Mononuclear cell (primary cell): ENCODE results near the gene GKAP1. TPM values are rescaled to one million over a fixed set of nuclear protein-coding genes. Genes with fewer than 3 reads are reported as not detected.
"Not testable (repeated sequence)": the region's sequence is repeated elsewhere in the genome, so short reads cannot be mapped to it uniquely, and the experiment has no call there.

Experiments
- H3K27me3 ChIP-seq: 2 replicates; pipeline ENCODE4 v1.6.0; 2011; ENCODE audit warnings: low read length, control low read depth; ENCODE audit not compliant: insufficient read depth
- H3K4me1 ChIP-seq: 2 replicates; pipeline ENCODE4 v1.5.1; 2011; ENCODE audit warnings: mild to moderate bottlenecking, low read length, control low read depth; ENCODE audit not compliant: insufficient read depth
- H3K4me3 ChIP-seq: 2 replicates; pipeline ENCODE4 v1.5.1; 2011; ENCODE audit warnings: mild to moderate bottlenecking, low read length, moderate library complexity
- H3K9me3 ChIP-seq: 2 replicates; pipeline ENCODE4 v1.5.1; 2011; ENCODE audit warnings: low read depth, mild to moderate bottlenecking, control low read depth, low read length
- total RNA-seq: library from RNA; depleted of rRNA; stranded (reverse); fragments of >200 nt; gene quantifications from one replicate; pipeline ENCODE4 v1.2.3, GENCODE V29; 2012

Gene GKAP1
- total RNA-seq, 1 donor: 8.0 TPM

GRCh38 chr9:83707768-83708514, 109.6 kb downstream of the GKAP1 start, which contains the start of gene UBQLN1:
UBQLN1 (minus strand) TSS chr9:83707958; CDS start chr9:83707679, 279 bp downstream.
- Histone ChIP-seq H3K27me3 (no peaks in the 10 kb centered on the region), H3K4me1 (peaks cover 32% of the 10 kb centered on the region), H3K9me3 (no peaks in the 10 kb centered on the region), H3K4me3 (peak within 1 kb of the TSS; percentile 90)

DNA sequence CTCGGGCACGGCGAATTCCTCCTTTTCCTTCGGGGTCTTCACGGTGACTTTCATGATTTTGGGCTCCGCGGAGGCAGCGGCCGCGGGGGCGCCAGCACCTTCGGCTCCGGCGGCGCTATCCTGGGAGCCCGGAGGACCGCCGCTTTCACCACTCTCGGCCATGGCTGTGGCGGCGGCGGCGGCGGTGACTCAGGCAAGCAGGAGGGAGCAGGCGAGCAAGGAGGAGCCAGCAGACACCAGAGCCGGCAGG, 110.1 kb downstream of the GKAP1 start:
- H3K27me3 ChIP-seq: no peaks in the 10 kb centered on the region
- peaks cover 32% of the 10 kb centered on the region for H3K4me1 ChIP-seq
- H3K9me3 ChIP-seq: no peaks in the 10 kb centered on the region
- H3K4me3 ChIP-seq: peak overlapping the region; percentile 90

- Histone ChIP-seq H3K4me1 (peaks cover 34% of the 10 kb centered on the region), H3K4me3 (peak overlapping the region; percentile 90), H3K27me3 (no peaks in the 10 kb centered on the region), H3K9me3 (no peaks in the 10 kb centered on the region)
Measured at GRCh38 chr9:83706676-83707517, 110.7 kb downstream of the GKAP1 start.

DNA sequence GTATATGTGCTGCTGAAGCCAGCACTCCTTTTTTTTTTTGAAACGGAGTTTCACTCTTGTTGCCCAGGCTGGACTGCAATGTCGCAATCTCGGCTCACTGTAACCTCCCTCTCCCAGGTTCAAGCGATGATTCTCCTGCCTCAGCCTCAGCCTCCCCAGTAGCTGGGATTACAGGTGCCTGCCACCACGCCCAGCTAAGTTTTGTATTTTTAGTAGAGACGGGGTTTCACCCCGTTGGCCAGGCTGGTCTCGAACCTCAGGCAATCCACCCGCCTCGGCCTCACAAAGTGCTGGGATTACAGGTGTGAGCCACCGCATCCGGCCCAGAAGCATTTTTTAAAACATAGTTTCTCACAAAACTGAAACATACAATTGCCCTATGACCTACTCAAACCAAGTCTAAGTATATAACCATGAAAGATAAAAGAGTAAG, 112.3 kb downstream of the GKAP1 start:
- H3K4me1 ChIP-seq: peaks cover 43% of the 10 kb centered on the region
- H3K27me3 ChIP-seq, H3K4me3 ChIP-seq, H3K9me3 ChIP-seq: not testable (repeated sequence)

- Histone ChIP-seq H3K27me3 (no peaks in the 10 kb centered on the region), H3K4me1 (peaks cover 52% of the 10 kb centered on the region), H3K4me3 (no peak overlapping the region), H3K9me3 (no peaks in the 10 kb centered on the region)
Measured at GRCh38 chr9:83701769-83702168, 115.8 kb downstream of the GKAP1 start.

DNA sequence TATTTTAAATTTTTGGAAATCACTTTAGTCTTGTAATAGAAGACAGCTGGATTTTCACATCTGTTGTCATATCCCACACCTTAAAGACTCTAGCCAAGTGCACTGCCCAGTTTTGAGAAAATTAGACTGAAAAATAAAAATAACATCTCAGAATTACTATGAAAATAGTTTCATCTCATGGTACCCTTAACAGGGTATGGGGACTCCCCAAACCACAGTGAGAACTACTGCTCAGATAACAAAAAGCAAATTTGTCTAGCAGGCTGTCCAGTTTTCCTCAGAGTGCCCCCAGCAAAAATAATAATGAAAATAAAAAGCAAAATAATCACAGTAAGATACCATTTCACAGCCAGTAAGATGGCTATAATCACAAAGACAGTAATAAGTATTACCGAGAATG, 116.3 kb downstream of the GKAP1 start:
- Histone ChIP-seq H3K4me3 (no peak overlapping the region), H3K9me3 (no peaks in the 10 kb centered on the region), H3K27me3 (no peaks in the 10 kb centered on the region), H3K4me1 (peaks cover 52% of the 10 kb centered on the region)

- H3K27me3 ChIP-seq: no peaks in the 10 kb centered on the region
- peaks cover 46% of the 10 kb centered on the region for H3K4me1 ChIP-seq
- H3K4me3 ChIP-seq: no peak overlapping the region
- no peaks in the 10 kb centered on the region for H3K9me3 ChIP-seq
Measured at GRCh38 chr9:83699615-83700014, 118.0 kb downstream of the GKAP1 start.

GRCh38 chr9:83698976-83699585, 118.5 kb downstream of the GKAP1 start:
- no peaks in the 10 kb centered on the region for H3K9me3 ChIP-seq
- H3K27me3 ChIP-seq: no peaks in the 10 kb centered on the region
- H3K4me3 ChIP-seq: no peak overlapping the region
- peaks cover 42% of the 10 kb centered on the region for H3K4me1 ChIP-seq

- Histone ChIP-seq H3K9me3 (no peaks in the 10 kb centered on the region), H3K4me3 (no peak overlapping the region), H3K4me1 (peaks cover 15% of the 10 kb centered on the region), H3K27me3 (no peaks in the 10 kb centered on the region)
Measured at GRCh38 chr9:83691492-83691891, 126.1 kb downstream of the GKAP1 start.

Other genes with a start within 250 kb of the GKAP1 start
- gene IDNK, start 194.6 kb downstream of the GKAP1 start, total RNA-seq: 5.2 TPM
- gene UBQLN1, start 109.8 kb downstream of the GKAP1 start, total RNA-seq: 186 TPM
- gene KIF27, start 103.7 kb upstream of the GKAP1 start, total RNA-seq: 6.4 TPM
- 660 TPM for gene HNRNPK, start 162.4 kb upstream of the GKAP1 start, total RNA-seq
- gene RMI1, start 163.0 kb upstream of the GKAP1 start, total RNA-seq: 1.9 TPM